Neutrophil (primary cell): Measurements from ENCODE around the gene WBP1L.

Experiments used
- H3K27ac ChIP-seq: fragments of 200-600 bp; sonication (generic); 2 replicates; pipeline ENCODE4 v1.5.1; 2016; ENCODE audit warnings: mild to moderate bottlenecking, moderate library complexity
- H3K27me3 ChIP-seq: fragments of 200-600 bp; sonication (generic); 2 replicates; pipeline ENCODE4 v1.6.0; 2016; ENCODE audit warnings: mild to moderate bottlenecking
- H3K36me3 ChIP-seq: fragments of 200-600 bp; sonication (generic); 2 replicates; pipeline ENCODE4 v1.5.1; 2017
- H3K4me1 ChIP-seq, 2 experiments: fragments of 200-600 bp in 1 of 2; sonication (generic) in 1 of 2; 1 replicate in 1 of 2; 2 replicates in 1 of 2; pipeline versions ENCODE4 v1.5.1 to v1.6.1; 2013 to 2016; ENCODE audit warnings: low read depth in 1 of 2, low read length in 1 of 2, mild to moderate bottlenecking in 1 of 2, moderate library complexity in 1 of 2; ENCODE audit not compliant: control insufficient read depth in 1 of 2, insufficient read depth in 1 of 2
- H3K4me3 ChIP-seq, 2 experiments: fragments of 200-600 bp in 1 of 2; sonication (generic) in 1 of 2; 1 replicate in 1 of 2; 2 replicates in 1 of 2; pipeline ENCODE4 v1.5.1; 2013 to 2016; ENCODE audit warnings: low read depth in 1 of 2, low read length in 1 of 2, mild to moderate bottlenecking in 1 of 2, moderate library complexity in 1 of 2
- H3K9me3 ChIP-seq: fragments of 200-600 bp; sonication (generic); 2 replicates; pipeline ENCODE4 v1.5.1; 2016
- TF ChIP-seq, protein P1 (sequence below): fragments of 200-600 bp; sonication (generic); IDR thresholded peaks from 2 replicates; pipeline ENCODE4 v1.5.1; 2016; ENCODE audit warnings: antibody characterized with exemption

Gene WBP1L

DNA sequence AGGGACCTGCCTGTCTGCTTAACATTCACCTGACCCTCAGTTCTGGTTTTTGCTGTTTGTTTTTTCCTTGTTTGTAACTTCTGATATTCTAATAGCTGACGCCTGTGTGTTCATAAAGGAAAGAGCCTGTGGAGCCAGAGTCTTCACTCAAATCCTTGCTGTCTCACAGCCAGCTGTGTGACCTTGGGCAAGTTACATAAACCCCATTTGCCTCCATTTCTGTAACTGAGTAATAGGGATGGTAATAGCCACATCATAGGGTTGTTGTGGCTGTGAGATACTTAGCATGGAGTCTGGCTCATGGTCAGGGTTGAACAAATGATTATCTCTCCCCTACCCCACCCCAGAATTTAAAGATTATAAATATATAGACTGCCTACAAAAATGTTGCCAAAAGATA, 27.0 kb downstream of the WBP1L start:
- Histone ChIP-seq H3K9me3 (no peaks in the 10 kb centered on the region), H3K27ac (no peak overlapping the region), H3K4me1 (peaks cover 7 to 9% of the 10 kb centered on the region in 2 experiments), H3K27me3 (no peaks in the 10 kb centered on the region), H3K36me3 (no peaks in the 10 kb centered on the region), H3K4me3 (no peak overlapping the region)
- TF ChIP-seq, protein P1, sequence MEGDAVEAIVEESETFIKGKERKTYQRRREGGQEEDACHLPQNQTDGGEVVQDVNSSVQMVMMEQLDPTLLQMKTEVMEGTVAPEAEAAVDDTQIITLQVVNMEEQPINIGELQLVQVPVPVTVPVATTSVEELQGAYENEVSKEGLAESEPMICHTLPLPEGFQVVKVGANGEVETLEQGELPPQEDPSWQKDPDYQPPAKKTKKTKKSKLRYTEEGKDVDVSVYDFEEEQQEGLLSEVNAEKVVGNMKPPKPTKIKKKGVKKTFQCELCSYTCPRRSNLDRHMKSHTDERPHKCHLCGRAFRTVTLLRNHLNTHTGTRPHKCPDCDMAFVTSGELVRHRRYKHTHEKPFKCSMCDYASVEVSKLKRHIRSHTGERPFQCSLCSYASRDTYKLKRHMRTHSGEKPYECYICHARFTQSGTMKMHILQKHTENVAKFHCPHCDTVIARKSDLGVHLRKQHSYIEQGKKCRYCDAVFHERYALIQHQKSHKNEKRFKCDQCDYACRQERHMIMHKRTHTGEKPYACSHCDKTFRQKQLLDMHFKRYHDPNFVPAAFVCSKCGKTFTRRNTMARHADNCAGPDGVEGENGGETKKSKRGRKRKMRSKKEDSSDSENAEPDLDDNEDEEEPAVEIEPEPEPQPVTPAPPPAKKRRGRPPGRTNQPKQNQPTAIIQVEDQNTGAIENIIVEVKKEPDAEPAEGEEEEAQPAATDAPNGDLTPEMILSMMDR, result no peak

DNA sequence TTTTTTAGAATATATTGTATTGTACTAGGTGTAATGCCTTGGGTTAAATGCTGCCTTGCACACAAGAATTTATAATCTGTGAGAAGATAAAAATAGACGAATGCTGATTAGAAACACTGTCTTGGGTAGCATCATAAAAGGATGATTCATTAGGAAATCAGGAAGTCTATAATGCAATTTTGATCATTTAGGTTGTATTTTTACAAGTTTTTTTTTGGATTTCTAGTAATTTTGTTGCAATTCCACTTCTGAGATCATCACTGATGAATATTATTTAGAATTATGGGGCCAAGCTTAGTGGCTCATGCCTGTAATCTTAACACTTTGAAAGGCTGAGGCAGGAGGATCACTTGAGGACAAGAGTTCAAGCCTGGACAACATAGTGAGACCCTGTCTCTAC, 29.6 kb downstream of the WBP1L start:
- TF ChIP-seq, protein P1, result no peak
- H3K4me3 ChIP-seq, result no peak overlapping the region
- peak overlapping the region; percentile 33 for H3K27ac ChIP-seq
- H3K27me3 ChIP-seq, result no peaks in the 10 kb centered on the region
- H3K9me3 ChIP-seq, result no peaks in the 10 kb centered on the region
- peaks cover 11% of the 10 kb centered on the region for H3K36me3 ChIP-seq
- H3K4me1 ChIP-seq, result peaks cover 21 to 22% of the 10 kb centered on the region in 2 experiments

DNA sequence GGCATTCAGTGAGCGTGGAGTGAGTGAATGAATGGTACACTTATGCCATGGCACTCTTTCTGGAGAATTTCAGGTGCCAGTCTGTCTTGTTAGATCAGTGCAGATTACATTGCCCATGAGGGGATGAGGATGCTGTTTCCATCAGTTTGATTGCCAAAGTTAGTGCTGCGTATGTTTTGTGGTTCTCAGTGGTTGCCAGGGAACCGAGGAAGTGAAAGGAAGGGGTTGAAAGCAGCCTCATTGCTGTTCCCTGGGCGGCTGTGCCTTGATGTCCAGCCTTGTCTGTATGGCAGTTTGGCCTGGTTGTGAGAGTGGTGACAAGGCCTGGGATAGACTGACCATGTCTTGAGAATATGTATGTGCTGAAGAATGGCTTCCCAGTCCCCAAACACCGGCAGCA, 30.2 kb downstream of the WBP1L start:
- no peaks in the 10 kb centered on the region for H3K27me3 ChIP-seq
- peak overlapping the region; percentile 33 for H3K27ac ChIP-seq
- H3K4me3 ChIP-seq, result no peak overlapping the region
- H3K4me1 ChIP-seq, result peaks cover 21 to 22% of the 10 kb centered on the region in 2 experiments
- peaks cover 11% of the 10 kb centered on the region for H3K36me3 ChIP-seq
- TF ChIP-seq, protein P1, result no peak
- no peaks in the 10 kb centered on the region for H3K9me3 ChIP-seq

DNA sequence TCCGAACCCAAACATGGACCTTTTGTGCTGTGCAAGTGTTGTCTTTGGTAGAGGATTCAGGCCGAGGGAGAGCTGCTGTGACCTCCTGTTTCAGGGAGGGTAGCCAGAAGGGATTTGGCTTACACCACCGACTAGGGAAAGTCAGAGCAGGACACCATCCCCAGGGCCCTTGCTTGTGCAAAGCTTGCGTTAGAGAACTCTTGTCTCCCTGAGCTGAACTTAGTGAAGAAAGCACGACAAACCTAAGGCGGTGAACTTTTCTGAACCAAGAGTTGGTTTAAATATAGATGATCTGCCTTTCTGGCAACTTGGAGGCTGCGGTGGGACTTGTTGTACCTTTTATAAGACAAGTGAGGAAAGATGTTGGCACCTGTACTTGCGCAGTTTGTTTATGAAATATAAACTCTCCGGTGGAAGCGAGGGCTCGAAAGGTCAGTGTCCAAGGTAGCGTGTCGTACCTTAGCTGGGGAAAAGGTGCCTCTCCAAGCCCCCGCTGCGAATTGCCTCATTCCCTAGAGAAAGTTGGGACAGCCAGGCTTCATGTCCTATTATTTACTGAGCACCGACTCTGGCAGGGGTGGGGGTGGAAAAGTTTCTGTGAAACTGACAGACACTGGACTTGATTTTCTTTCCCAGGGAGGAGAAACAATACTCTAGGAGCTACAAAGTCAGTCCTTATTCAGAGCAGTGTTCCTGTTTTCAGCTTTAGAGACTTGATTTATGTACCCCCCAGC, 31.6 kb downstream of the WBP1L start:
- H3K27ac ChIP-seq, result no peak overlapping the region
- TF ChIP-seq, protein P1, result no peak
- H3K4me1 ChIP-seq, result peaks cover 21 to 24% of the 10 kb centered on the region in 2 experiments
- H3K27me3 ChIP-seq, result no peaks in the 10 kb centered on the region
- H3K9me3 ChIP-seq, result no peaks in the 10 kb centered on the region
- peaks cover 12% of the 10 kb centered on the region for H3K36me3 ChIP-seq
- H3K4me3 ChIP-seq, result no peak overlapping the region

DNA sequence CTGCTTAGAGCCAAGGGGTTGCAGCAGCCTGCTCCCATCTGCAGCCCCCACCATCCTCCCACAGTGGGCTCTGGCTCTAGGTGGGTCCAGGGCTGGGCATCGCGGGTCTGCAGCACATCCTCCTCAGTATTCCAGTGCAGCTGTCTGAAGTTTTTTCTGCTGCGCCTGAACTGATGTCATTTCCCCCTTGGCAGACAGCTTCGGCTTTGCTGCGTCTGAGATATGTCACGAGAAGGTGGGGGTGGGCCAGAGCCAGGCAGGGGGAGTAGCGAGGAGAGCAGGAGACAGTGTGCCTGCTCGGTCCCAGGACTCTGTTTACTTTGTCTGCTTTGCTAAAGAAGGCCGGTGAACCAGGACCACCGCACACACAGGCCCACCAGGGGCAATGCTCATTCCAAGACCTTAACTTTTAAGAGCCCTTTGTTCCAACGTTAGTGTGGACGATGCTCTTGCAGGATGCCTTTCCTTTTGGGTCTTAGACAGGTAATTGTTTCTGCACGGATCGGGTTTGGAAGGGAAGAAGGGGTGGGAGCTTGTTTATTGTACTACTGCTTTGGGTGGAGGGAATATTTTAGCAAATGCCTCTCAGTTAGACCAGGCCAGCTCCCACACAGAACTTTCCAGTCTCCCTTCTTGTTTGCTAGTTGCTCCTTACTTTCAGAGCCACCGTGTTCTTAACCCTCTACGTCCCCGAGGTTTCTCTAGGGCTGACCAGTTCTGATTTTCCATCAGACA, 32.4 kb downstream of the WBP1L start:
- H3K27ac ChIP-seq, result peak overlapping the region; percentile 34
- no peak overlapping the region for H3K4me3 ChIP-seq
- peaks cover 28 to 31% of the 10 kb centered on the region in 2 experiments for H3K4me1 ChIP-seq

More for the DNA sequence above, 32.4 kb downstream of the WBP1L start:
- TF ChIP-seq, protein P1, result no peak
- Histone ChIP-seq H3K27me3 (no peaks in the 10 kb centered on the region), H3K36me3 (peaks cover 19% of the 10 kb centered on the region), H3K9me3 (no peaks in the 10 kb centered on the region)
